ENCODE results near the gene PMVK.

Gene PMVK

DNA sequence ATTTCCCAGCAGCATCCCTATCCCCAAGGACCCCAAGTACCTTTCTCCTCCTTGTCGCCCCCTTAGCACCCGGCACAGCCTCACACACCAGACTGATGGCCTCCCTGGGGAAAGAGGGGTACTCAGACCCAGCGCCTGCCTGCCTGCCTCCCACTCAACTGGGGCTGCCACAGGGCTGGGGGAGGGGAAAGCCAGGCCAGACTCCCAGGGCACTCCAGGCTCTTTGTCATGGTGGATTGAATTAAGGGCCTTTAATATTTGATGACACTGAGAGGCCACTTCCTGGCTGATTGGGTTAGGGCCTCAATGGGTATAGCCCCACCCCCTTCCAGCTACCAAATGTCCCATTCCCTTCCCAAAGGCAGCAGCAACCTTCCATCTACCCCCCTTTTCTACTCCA, 32.2 kb upstream of the PMVK start:
- no peak for TF ChIP-seq CTCF (conservative IDR thresholded peaks at IDR 0.05; ENCODE audit: low read depth)
- CTCF ChIA-PET, result interaction anchor here (1.9 kb wide), 1 partner anchor 49 kb away, joined by 11 read pairs; no protein-coding TSS in a partner anchor
- POLR2A ChIA-PET (ENCODE audit: low non-redundant PET), result interaction anchor here (0.6 kb wide), 1 partner anchor 13 kb away, joined by 3 read pairs; no protein-coding TSS in a partner anchor
- H3K27ac ChIP-seq, result peak overlapping the region; percentile 100
- DNase-seq (ENCODE audit: low spot score), result no peak

- H3K27ac ChIP-seq, result peak overlapping the region; percentile 100
- ChIA-PET CTCF (no interaction called here), POLR2A (ENCODE audit: low non-redundant PET) (no interaction called here)
- no peak for DNase-seq (ENCODE audit: low spot score)
- TF ChIP-seq CTCF (conservative IDR thresholded peaks at IDR 0.05; ENCODE audit: low read depth), result no peak
These were observed 30.9 kb upstream of the PMVK start for GRCh38 chr1:154967331-154967950.

GRCh38 chr1:154966111-154966510, 29.6 kb upstream of the PMVK start:
- CTCF ChIA-PET, result no interaction called here
- peak overlapping the region; percentile 100 for H3K27ac ChIP-seq
- no peak for DNase-seq (ENCODE audit: low spot score)
- POLR2A ChIA-PET (ENCODE audit: low non-redundant PET), result no interaction called here
- TF ChIP-seq CTCF (conservative IDR thresholded peaks at IDR 0.05; ENCODE audit: low read depth), result no peak

DNA sequence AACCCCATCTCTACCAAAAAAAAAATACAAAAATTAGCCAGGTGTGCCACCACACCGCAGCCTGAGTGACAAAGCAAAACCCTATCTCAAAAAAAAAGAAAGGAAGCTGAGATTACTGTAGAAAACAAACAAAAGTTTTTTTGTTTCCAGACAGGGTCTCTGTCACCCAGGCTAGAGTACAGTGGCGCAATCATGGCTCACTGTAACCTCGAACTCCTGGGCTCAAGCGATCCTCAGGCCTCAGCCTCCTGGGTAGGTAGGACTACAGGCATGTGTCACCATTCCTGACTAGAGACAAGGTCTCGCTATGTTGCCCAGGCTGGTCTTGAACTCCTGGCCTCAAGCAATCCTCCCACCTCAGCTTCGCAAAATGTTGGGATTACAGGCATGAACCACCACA, 27.8 kb upstream of the PMVK start:
- CTCF ChIA-PET, result interaction anchor here (0.7 to 1.2 kb wide), 3 partner anchors 80 to 100 kb away, joined by 3 to 4 read pairs (median 3); no protein-coding TSS in a partner anchor
- no peak for TF ChIP-seq CTCF (conservative IDR thresholded peaks at IDR 0.05; ENCODE audit: low read depth)
- H3K27ac ChIP-seq, result peak overlapping the region; percentile 100
- POLR2A ChIA-PET (ENCODE audit: low non-redundant PET), result interaction anchor here (1.4 kb wide), 1 partner anchor 19 kb away, joined by 4 read pairs; the partner anchor contains the start of gene FLAD1
- DNase-seq (ENCODE audit: low spot score), result no peak

DNA sequence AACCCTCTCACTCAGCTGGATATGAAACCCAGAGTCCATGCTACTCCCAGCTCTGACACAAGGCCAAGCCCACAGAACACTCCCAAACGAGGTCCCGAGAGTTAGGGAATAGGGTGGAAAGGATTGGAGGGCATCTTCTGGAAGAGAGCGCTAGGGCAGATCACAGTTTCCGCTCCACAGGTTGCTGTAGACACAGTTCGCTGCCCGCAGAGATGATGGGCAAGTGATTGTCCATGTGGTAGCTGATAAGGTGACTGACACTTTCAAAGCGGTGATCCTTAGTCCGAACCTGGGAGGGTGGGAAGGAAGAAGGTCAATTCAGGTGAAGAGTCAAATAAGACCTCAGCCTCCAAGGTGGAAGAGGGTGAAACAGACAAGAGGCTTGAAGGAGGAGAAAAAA, 27.1 kb upstream of the PMVK start:
- CTCF ChIA-PET, result interaction anchor here (0.7 to 1.1 kb wide), 2 partner anchors 54 to 98 kb away, joined by 3 to 4 read pairs; no protein-coding TSS in a partner anchor
- H3K27ac ChIP-seq, result peak overlapping the region; percentile 100
- POLR2A ChIA-PET (ENCODE audit: low non-redundant PET), result no interaction called here
- TF ChIP-seq CTCF (conservative IDR thresholded peaks at IDR 0.05; ENCODE audit: low read depth), result no peak
- no peak for DNase-seq (ENCODE audit: low spot score)

DNA sequence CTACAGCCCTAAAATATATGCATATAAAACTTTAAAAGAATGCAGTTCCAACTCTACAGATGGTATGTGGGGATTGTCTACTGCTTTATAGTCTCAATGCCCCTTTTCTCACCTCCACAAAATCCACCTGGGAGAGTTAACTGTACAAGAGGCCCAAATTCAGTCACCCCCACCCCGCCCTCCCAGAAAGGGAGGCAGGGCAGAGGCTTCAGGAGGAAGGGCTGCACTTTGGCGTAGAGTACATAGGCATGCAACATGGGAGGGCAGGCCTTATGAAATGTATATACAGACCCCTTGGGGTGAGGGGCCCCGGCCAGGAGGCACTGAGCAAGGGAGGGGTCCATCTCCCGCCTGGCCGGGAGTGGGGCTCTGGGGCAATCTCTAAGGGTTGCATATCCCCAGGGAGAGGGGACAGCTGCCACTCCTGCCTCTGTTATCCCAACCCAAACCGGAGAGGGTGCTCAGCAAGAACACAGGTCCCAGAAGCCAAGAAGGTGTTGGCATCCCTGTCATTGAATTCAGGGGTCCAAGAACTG, 26.3 kb upstream of the PMVK start:
- TF ChIP-seq CTCF (conservative IDR thresholded peaks at IDR 0.05; ENCODE audit: low read depth), result no peak
- peak overlapping the region; percentile 100 for H3K27ac ChIP-seq
- no peak for DNase-seq (ENCODE audit: low spot score)
- ChIA-PET CTCF (interaction anchor here (0.6 to 1.2 kb wide), 2 partner anchors 32 to 388 kb away, joined by 3 read pairs; no protein-coding TSS in a partner anchor), POLR2A (ENCODE audit: low non-redundant PET) (interaction anchor here (2.4 kb wide), 1 partner anchor 9 kb away, joined by 24 read pairs; the partner anchor contains the start of gene SHC1)
